Activated CD4-positive, alpha-beta T cell treated with anti-CD3 and anti-CD28 coated beads, Interleukin-2, amount 50 U/mL, for 48 hours (primary cell): Measurements from ENCODE around the gene DRICH1.
"Not testable (repeated sequence)": the region's sequence is repeated elsewhere in the genome, so short reads cannot be mapped to it uniquely, and the experiment has no call there.

Experiments
- DNase-seq, 2 experiments: peaks; one replicate each; pipeline ENCODE4 v3.0.0-alpha.2; 2020

DRICH1 gene

GRCh38 chr22:23632178-23632577 is at the start of gene DRICH1:
Gene DRICH1, minus strand, starts transcription at chr22:23632321. Its CDS starts 298 bp downstream, at chr22:23632023.
- no peak for DNase-seq

DNA sequence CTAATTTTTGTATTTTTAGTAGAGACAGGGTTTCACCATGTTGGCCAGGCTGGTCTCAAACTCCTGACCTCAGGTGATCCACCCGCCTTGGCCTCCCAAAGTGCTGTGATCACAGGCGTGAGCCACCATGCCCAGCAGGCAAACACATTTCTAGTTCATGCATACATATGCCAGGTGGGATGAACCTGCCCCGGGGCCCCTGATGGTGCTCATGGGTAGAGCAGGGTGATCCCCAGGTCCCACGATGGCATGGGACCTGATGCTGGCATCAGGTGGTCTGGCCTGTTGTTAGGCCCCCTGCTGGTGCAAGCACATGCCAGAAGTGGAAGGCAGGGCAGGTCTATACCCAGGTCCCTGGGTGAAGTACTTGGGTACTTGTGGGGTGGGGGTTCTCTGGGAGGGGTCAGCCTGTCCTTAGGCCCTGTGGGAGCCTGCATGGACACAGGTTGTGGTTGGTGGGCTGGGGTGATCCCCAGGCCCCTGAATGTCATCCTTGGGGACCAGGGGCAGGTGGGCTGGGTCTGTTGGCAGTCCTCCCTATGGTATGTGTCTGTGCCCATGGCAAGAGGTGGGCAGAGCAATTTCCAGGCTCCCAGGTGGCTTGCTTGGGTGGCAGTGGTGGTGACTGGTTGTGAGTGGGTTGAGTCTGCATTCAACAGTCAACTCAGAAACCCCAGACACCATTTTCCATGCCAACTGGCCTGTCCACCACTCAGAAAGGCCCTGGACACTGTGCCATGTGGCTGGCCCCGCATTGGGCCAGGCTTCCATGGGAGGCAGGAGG is 49.1 kb upstream of the DRICH1 start:
- DNase-seq, result no peak

DNA sequence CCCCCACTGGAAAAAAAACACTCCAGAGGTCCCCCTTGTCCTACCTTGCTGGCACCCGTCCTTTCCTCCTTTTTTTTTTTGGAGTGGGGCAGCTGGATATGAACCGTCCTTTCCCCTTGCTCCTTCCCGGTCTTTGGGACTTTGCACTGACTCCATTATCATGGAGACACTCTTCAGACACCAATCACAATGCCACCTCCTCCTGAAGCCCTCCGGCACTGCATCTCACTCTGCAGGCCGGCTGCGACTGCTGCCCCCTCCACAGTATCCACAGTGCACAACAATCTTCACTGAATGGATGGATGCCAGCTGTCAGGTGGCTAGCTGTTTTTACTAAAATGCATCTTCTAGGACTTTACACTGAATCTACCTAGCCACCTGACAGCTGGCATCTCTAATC is 46.0 kb upstream of the DRICH1 start:
- no peak for DNase-seq

GRCh38 chr22:23677701-23677995 is 45.5 kb upstream of the DRICH1 start:
- DNase-seq, result no peak

DNA sequence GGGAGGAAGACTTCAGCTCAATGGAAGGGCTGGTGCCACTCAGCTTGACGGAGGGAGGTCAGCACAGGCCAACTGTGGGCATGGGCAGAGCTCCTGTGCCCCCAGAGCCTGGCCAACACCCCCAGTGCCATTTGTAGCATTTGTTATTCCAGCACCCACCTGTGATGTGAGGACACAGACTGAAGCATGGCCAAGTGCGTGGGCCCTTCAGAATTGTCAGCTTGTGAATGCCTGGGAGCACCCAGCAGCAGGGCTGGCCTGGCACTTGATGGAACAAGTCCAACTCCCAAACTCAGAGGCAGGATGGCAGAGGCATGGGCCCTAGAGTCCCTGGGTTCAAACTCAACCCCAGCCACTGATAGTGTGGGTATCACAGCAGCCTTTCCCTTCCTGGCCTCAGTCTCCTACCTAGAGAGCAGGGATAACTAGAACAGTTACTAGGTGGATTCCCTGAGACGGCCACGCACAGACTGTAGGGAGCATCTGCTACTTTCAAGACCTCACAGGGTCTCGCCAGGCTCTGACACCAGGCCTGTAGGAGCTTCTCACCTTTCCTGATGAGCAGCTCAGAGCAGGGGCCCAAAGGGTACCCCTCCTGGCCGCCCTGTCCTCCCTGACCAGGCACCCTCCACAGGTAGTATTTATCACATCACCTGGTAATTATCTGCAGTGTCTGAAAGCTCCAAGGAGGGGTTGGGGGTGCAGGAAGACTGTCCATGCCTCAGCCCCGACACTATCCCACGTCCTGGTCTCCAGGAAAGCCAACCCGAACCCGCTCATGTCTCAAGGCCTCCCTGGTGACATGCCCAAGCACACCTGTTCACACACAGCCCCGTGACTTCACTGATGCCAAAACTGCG is 45.0 kb upstream of the DRICH1 start:
- not testable (repeated sequence) for DNase-seq

DNA sequence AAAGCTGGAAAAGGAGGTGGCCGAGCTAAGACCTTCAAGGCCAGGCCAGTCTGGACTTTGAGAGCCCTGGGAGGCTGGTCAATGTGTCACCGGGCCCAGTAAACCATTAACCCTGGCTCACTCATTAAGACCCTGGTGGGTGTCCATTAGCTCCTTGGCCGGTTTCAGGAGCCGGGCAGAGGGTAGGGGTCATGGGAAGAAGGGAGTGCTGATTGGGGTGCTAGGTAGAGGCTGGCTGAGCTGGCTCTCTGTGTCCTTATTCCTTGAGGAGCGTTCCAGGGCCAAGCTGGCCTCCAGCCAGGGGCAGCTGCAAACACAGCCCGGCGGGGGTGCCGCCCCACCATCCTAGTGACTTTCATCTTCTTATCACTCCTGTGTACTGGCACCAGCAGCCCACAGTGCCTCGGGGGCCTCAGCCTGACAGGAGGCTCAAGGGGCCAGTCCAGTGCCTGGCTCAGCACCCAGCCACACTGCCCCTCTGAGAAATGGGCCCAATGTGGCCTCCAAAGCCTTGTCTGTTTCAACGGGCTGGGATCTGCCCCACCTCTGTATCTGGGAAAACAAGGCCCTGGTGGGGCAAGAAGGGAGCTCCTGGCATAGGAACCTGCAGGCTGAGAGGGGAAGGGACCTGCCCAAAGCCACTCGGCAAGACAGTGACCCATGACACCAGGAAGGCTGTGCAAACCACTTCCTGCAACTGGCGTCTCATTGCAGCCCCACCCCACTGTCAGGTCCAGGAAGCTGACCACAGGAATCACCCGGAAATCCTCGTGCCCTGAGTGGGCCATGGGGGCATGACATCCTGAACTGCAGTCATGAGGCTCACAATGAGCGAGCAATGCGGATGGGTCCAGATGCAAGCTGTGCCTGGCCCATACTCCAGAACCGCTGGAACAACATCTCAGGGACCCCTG is 43.6 kb upstream of the DRICH1 start:
- DNase-seq, result no peak

DNA sequence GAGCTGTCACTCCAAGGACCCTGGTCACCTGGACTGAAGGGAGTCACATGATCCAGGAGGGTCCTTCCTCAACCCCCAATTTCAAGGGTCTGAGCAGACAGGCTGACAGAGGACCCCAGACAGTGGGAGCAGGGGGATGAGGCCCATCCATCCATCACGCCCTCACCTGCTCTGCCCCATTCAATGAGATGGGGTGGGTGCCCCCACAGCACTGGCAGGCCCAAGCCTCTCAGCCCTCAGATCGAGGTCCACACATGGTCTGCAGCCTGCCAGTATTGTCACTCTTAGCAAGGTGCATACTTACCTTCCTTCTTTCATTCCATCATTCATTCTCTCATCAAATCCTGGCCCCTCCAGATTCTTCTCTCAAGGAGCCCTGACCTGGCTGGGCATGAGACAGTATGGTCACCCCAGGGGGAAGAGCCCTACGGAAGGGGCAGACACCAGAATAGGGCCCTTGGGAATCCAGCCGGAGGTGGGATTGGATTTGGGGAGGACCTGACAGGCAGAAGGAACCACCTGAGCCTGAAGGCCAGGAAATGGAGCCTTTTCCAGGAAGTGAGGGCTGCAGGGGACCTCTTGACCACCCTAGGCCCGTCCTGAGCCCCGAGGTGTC is 42.9 kb upstream of the DRICH1 start:
- DNase-seq, result not testable (repeated sequence)

DNA sequence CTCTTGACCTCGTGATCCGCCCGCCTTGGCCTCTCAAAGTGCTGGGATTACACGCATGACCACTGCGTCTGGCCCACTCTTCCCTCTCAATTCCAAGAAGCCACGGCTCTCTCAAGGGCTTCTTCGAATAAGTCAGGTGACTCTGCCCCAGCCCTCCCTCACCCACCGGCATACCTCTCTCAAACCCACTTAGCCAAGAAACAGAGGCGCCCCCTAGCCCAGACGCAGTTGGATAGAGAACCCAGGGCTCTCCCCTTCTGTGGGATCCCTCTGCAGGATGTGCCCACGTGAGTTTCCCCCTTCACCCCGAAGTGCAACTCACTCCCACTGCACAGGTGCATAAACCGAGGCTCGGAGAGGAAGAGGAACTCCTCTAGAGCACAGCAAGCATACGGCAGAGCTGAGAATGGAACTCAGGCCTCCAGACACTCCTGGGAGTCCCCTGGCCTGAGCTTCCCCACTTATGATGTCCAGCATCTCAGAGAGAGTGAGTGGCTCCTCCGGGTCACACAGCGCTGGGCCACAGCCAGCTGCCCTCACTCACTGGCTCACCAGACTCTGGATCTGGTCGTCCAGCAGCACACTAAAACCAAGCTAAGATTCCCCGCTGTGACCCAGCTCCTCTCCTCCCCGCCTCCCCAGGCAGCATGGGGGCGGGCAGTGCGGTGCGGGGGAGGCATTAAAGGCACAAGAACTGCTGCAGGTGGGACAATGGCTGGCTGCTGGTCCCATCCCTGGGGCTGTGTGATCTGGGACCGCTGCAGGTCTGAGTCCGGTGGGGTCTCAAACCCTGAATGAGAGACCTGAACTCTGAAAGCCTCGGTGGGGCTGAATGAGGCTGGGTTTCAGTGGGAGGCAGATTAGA is 41.9 kb upstream of the DRICH1 start:
- no peak for DNase-seq

GRCh38 chr22:23673050-23673620 is 41.0 kb upstream of the DRICH1 start:
- no peak for DNase-seq

DNA sequence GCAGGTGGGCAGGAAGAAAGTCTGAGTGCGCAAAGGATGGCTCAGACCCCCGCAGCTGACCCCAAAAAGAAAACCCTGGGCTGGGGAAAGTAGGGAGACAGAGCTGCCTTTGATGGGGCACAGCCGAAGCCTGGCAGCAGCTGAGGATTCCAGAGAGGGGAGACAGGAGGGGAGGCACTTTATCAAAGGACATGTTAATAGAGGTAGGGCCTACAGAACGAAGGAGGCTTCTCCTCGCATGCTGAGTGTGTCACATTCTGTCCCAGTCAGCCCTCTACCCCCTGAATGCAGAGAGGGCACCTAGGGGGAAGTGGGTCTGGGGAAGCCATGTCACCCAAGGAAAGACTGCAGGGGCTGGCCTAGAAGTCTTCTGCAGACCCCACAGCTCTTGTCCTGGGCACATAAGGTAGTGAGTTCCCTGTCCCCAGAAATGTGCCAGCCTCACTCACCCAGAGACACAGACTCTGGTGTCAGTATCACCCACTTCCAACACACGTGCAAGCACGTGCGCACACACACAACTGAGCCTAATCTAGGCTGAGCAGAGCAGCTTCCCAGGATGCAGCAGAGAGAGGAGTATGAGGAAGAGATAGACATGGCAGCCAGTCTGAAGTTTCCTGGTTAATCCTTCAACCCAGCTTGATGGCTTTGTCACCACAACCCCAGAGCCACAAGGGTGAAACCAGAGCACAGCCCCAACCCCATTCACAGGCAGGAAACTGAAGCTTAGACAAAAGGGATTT is 40.4 kb upstream of the DRICH1 start:
- not testable (repeated sequence) for DNase-seq

DNA sequence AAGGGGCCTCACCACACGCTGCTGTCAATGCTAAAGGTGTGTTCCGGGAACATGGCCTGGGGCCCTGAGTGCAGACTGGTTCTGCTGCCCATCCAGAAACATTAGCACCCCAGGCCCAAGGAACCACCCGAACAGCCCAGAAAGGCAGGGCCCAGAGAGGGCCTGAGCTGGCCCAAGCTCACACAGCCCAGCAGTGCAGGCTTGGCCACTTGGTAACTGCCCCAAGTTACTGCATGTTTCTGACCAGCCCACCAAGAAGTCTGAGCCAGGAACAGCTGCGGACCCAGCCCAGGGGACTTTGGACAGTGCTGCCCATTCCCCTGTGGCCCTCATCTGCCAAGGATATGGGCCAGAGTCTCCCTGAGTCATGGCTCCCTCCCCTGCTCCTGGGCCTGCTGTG is 39.3 kb upstream of the DRICH1 start:
- DNase-seq, result not testable (repeated sequence)

GRCh38 chr22:23670378-23671295 is 38.5 kb upstream of the DRICH1 start:
- no peak for DNase-seq

GRCh38 chr22:23660381-23660780 is 28.3 kb upstream of the DRICH1 start:
- DNase-seq, result not testable (repeated sequence)

GRCh38 chr22:23657727-23658126 is 25.6 kb upstream of the DRICH1 start:
- DNase-seq, result no peak

GRCh38 chr22:23655891-23656475 is 23.9 kb upstream of the DRICH1 start:
- DNase-seq, result no peak

DNA sequence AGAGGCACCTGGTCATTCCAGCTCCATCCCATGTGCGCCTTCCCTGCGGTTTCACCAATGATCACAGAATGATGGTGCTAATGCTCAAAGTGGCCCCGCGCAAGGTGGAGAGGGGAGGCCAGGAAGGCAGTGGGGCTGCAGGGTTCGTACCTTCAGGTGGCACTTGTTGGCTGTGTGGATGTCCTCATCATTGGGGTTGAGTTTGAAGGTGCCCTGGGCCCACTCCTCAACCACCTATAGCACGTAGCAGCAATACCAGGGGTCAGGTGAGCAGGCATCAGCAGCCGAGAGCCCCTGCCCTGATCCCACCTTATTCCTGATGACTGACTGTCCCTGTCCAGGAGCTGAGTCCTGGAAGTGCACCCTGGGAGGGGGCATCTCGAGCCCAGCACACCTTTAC is 20.6 kb upstream of the DRICH1 start:
- DNase-seq, result no peak

DNA sequence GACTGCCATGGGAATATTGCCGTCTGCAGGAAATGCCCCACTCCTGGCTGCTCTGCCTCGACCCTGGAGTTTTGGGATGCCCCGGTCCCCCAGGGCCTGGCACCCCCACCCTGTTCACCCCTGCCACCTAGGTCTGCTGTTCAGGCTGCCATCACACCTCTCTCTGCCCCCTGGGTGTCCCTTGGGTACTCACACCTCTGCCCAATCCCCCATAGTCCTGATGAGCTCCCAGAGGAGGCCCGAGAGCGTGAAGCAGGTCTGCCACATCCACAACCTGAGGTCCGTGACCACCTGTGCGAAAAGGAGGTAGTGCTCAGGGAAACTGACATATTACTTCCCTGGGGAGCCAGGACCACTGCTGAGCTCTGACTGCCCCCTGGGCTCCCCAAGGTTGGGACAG is 20.2 kb upstream of the DRICH1 start:
- DNase-seq, result no peak

DNA sequence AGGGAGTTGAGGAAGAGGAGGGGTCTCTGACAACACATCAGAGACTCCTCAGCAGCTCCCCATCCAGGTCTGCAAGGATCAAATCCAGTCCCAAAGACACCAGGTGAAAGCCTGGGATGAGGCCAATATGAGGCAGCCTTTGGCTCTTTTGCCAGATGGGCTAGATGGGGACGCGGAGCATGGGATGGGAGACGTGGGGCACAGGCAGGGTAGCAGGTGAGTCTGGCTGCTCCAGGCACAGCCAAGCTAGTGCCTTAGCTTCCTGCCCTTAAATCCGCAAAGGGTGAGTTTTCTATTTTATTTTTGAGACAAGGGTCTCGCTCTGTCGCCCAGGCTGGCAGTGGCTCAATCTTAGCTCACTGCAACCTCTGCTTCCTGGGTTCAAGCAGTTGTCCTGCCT is 19.6 kb upstream of the DRICH1 start:
- DNase-seq, result no peak

DNA sequence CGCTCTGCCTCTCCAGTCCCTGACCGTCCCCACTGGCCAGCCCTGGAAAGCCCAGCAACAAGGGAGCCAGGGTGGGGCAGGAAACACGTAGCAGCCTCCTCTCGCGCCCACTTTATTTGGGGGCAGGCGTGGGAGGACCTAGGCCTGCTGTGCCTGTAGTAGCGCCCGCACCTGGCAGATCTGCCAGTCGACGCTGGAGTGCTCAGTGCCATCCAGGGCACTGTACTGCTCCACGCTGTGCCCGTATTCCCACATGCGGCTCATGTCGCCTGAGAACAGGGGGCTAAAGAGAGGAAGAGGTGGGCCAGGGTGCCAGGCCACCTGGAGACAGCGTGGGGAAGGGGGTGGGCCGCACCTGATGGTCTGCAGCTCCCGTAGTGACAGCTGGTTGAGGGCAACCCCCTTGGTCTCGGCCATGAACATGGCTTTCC is 17.0 kb upstream of the DRICH1 start:
- no peak for DNase-seq
